ENCODE measurements around the gene MOK. TPM values are rescaled to one million over a fixed set of nuclear protein-coding genes. Genes with fewer than 3 reads are reported as not detected.

Gene MOK, protein sequence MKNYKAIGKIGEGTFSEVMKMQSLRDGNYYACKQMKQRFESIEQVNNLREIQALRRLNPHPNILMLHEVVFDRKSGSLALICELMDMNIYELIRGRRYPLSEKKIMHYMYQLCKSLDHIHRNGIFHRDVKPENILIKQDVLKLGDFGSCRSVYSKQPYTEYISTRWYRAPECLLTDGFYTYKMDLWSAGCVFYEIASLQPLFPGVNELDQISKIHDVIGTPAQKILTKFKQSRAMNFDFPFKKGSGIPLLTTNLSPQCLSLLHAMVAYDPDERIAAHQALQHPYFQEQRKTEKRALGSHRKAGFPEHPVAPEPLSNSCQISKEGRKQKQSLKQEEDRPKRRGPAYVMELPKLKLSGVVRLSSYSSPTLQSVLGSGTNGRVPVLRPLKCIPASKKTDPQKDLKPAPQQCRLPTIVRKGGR
- 12.8 and 23.7 TPM in 2 replicates for total RNA-seq

DNA sequence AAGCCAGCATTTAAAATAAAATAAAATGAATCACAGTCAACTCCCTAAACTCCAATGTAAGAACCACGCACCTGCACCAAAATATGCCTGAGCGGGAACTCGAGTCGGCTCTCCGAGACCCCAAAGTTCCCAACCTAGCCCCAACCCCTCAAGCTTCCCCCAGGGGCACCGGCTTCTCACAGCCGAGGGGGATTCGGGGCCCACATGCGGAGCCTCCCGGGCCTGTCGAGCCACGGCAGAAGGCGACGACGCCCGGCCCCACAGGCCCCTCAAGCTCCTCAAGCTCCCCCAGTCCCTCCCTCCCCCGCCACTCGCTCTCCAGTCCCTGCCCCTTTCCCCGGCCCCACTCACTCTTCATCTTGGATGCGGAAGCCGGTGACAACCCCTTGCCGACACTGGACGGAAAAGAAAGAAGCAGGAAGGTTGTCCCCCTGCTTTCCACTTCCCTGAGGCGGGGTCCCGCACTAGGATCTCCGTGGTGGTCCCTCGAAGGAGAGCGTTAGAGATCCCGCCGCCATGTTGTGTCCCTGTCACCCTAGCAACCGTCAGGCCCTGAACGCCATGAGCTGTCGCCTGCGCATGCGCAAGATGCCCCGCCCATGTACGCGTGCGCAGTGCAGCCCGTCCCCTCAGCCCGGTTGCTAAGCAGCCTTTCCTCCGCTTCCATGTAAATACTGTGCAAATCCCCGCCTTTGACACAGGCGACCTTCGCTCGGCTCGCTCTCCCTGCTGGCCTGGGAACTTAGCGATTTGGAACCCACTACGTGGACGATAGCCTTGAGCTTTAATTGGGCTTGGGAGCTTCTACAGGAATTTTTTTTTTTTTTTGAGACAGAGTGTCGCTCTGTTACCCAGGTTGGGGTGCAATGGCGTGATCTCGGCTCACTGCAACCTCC, at the start of gene MOK:
Gene MOK (minus strand): TSS at position 554 of the 896 bp plus-strand sequence. CDS start 196 bp downstream, at position 358.

GRCh38 chr14:102319351-102320032, 14.5 kb upstream of the MOK start, which contains the start of gene ZNF839:
Gene ZNF839, plus strand, starts transcription at chr14:102319746. Its CDS starts 20 bp downstream, at chr14:102319766.

Other genes starting within 250 kb of the MOK start
- 497 and 561 TPM in 2 replicates for gene HSP90AA1, start 218.1 kb downstream of the MOK start, total RNA-seq
- 13.7 and 15.1 TPM in 2 replicates for gene WDR20, start 165.3 kb downstream of the MOK start, total RNA-seq
- 9.2 and 9.7 TPM in 2 replicates for gene ZNF839, start 14.6 kb upstream of the MOK start, total RNA-seq
- 60.8 and 65.2 TPM in 2 replicates for gene CINP, start 57.7 kb upstream of the MOK start, total RNA-seq
- gene TECPR2, start 57.8 kb upstream of the MOK start, total RNA-seq: 5.6 and 8.1 TPM in 2 replicates
- 23.2 and 27.9 TPM in 2 replicates for gene ANKRD9, start 204.6 kb upstream of the MOK start, total RNA-seq

Measured in bronchus fibroblast of lung (primary cell).